ENCODE results near the gene PAWR.

PAWR gene

DNA sequence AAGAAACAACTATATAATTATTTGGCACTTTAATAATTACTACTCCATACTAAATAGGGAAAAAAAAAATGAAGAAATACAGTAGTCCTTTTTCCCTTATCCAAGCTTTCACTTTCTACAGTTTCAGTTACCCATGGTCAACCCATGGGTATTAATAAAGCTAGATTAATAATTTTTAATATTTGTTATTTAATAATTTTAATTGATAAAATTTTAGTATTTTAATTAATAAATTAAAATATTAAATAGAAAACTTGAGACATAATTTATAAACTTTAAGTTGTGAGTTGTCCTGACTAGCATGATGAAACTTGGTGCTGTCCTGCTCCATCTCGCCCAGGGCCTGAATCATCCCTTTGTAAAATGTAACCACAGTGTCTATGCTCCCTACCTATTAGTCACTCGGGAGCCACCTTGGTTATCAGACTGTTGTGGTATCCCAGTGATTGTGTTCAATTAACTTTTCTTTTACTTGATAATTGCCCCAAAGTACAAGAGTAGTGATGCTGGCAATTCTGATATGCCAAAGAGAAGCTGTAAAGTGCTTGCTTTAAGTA is 71.8 kb downstream of the PAWR start:
- Histone ChIP-seq H3K4me1 (ENCODE audit: control insufficient read depth, low read length) (no peaks in the 10 kb centered on the region), H3F3A (ENCODE audit: control insufficient read depth, insufficient read depth) (no peaks in the 10 kb centered on the region), H3K79me2 (ENCODE audit: control insufficient read depth, low read length) (peaks cover 66% of the 10 kb centered on the region), H3K27ac (ENCODE audit: low read depth, low read length) (no peak overlapping the region), H3K9me2 (replicated peaks; ENCODE audit: control insufficient read depth, low read length) (no peaks in the 10 kb centered on the region), H3K4me3 (ENCODE audit: low read length) (no peak overlapping the region), H3K9me3 (ENCODE audit: control insufficient read depth, insufficient read depth, low read length) (no peaks in the 10 kb centered on the region), H3K36me3 (ENCODE audit: control insufficient read depth, low read length) (peaks cover 62% of the 10 kb centered on the region), H4K20me1 (ENCODE audit: control insufficient read depth, insufficient read depth, low read depth, low read length) (0 out of 2 replicates have a peak, but pooled peaks cover 6% of the 10 kb centered on the region), H3K27me3 (ENCODE audit: control insufficient read depth, low read length) (no peaks in the 10 kb centered on the region), H3K4me2 (ENCODE audit: low read length) (no peak overlapping the region)
- TF ChIP-seq EZH2phosphoT487 (IDR thresholded peaks at IDR 0.05; ENCODE audit: borderline replicate concordance, low read length), result no peak
- TF ChIP-seq, protein P1, sequence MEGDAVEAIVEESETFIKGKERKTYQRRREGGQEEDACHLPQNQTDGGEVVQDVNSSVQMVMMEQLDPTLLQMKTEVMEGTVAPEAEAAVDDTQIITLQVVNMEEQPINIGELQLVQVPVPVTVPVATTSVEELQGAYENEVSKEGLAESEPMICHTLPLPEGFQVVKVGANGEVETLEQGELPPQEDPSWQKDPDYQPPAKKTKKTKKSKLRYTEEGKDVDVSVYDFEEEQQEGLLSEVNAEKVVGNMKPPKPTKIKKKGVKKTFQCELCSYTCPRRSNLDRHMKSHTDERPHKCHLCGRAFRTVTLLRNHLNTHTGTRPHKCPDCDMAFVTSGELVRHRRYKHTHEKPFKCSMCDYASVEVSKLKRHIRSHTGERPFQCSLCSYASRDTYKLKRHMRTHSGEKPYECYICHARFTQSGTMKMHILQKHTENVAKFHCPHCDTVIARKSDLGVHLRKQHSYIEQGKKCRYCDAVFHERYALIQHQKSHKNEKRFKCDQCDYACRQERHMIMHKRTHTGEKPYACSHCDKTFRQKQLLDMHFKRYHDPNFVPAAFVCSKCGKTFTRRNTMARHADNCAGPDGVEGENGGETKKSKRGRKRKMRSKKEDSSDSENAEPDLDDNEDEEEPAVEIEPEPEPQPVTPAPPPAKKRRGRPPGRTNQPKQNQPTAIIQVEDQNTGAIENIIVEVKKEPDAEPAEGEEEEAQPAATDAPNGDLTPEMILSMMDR (IDR thresholded peaks at IDR 0.05; ENCODE audit: low read depth, low read length, poor library complexity, severe bottlenecking), result no peak

DNA sequence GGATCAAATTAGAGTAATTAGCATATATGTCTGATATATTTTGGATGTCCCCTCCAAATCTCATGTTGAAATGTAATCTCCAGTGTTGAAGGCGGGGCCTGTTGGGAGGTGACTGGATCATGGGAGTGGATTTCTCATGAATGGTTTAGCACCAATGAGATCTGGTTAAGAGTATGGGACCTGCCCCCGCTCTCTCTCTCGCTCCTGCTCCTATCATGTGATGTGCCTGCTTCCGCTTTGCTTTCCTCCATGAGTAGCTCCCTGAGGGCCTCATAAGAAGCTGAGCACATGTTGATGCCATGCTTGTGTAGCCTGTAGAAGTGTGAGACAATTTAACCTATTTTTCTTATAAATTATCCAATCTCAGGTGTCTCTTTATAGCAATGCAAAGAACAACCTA is 73.1 kb downstream of the PAWR start:
- Histone ChIP-seq H4K20me1 (ENCODE audit: control insufficient read depth, insufficient read depth, low read depth, low read length) (0 out of 2 replicates have a peak, but pooled peaks cover 2% of the 10 kb centered on the region), H3K4me1 (ENCODE audit: control insufficient read depth, low read length) (no peaks in the 10 kb centered on the region), H3K27me3 (ENCODE audit: control insufficient read depth, low read length) (no peaks in the 10 kb centered on the region), H3K79me2 (ENCODE audit: control insufficient read depth, low read length) (peaks cover 56% of the 10 kb centered on the region), H3F3A (ENCODE audit: control insufficient read depth, insufficient read depth) (no peaks in the 10 kb centered on the region), H3K4me2 (ENCODE audit: low read length) (no peak overlapping the region), H3K27ac (ENCODE audit: low read depth, low read length) (no peak overlapping the region), H3K9me2 (replicated peaks; ENCODE audit: control insufficient read depth, low read length) (no peaks in the 10 kb centered on the region), H3K4me3 (ENCODE audit: low read length) (no peak overlapping the region), H3K36me3 (ENCODE audit: control insufficient read depth, low read length) (peaks cover 68% of the 10 kb centered on the region), H3K9me3 (ENCODE audit: control insufficient read depth, insufficient read depth, low read length) (no peaks in the 10 kb centered on the region)
- TF ChIP-seq EZH2phosphoT487 (IDR thresholded peaks at IDR 0.05; ENCODE audit: borderline replicate concordance, low read length), result no peak
- TF ChIP-seq, protein P1 (IDR thresholded peaks at IDR 0.05; ENCODE audit: low read depth, low read length, poor library complexity, severe bottlenecking), result no peak

DNA sequence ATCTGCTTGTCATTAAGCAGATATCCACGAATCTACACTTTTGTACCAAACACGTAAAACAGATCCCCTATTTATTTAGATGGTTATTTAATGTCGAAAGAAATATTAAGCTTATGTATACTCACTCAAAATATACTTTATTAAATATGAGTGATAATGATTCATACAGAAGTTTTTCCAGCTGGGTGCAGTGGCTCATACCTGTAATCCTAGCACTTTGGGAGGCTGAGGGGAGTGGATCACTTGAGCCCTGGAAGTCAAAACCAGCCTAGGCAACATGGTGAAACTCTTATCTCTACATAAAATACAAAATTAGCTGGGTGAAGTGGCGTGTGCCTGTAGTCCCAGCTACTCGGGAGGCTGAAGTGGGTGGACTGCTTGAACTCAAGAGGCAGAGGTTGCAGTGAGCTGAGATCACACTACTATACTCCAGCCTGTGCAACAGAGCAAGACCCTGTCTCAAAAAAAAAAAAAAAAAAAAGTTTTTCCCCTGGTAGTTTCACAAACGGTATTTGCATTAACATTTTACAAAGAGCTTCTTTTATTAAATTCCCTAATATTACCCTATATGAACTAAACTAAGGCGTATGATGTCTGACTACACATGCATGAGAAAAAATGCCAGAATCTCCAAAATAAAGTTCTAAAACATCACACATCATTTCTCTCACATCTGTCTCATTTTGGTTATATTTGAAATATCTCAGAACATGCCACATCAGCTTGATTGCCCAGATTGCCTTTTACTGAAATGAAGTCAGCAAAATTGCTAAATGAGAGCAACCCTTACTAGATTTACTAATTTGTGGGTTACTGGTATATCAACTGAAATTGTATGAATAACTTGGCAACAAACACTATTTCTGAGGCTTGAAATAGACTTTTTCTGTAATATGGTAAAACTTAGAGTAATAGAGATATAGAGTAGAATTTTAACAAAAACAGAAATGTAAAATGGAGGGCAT is 74.9 kb downstream of the PAWR start:
- H3K27me3 ChIP-seq (ENCODE audit: control insufficient read depth, low read length), result no peaks in the 10 kb centered on the region
- peaks cover 47% of the 10 kb centered on the region for H3K79me2 ChIP-seq (ENCODE audit: control insufficient read depth, low read length)
- no peak overlapping the region for H3K4me3 ChIP-seq (ENCODE audit: low read length)
- no peaks in the 10 kb centered on the region for H3K4me1 ChIP-seq (ENCODE audit: control insufficient read depth, low read length)
- no peaks in the 10 kb centered on the region for H3K9me2 ChIP-seq (replicated peaks; ENCODE audit: control insufficient read depth, low read length)
- H3K4me2 ChIP-seq (ENCODE audit: low read length), result no peak overlapping the region
- H3K9me3 ChIP-seq (ENCODE audit: control insufficient read depth, insufficient read depth, low read length), result no peaks in the 10 kb centered on the region
- H4K20me1 ChIP-seq (ENCODE audit: control insufficient read depth, insufficient read depth, low read depth, low read length), result no peaks in the 10 kb centered on the region
- no peak overlapping the region for H3K27ac ChIP-seq (ENCODE audit: low read depth, low read length)
- peaks cover 4% of the 10 kb centered on the region; the same call in 1 of the 2 replicates for H3F3A ChIP-seq (ENCODE audit: control insufficient read depth, insufficient read depth)
- TF ChIP-seq, protein P1 (IDR thresholded peaks at IDR 0.05; ENCODE audit: low read depth, low read length, poor library complexity, severe bottlenecking), result no peak
- TF ChIP-seq EZH2phosphoT487 (IDR thresholded peaks at IDR 0.05; ENCODE audit: borderline replicate concordance, low read length), result no peak
- H3K36me3 ChIP-seq (ENCODE audit: control insufficient read depth, low read length), result peaks cover 63% of the 10 kb centered on the region

All from DOHH2 (cell line).